Panc1 (cell line): ENCODE results near the gene FLII.

Source experiments
- CTCF ChIP-seq: fragments of 450-650 bp; IDR thresholded peaks from 2 replicates; pipeline ENCODE4 v1.5.1; 2017; ENCODE audit warnings: mild to moderate bottlenecking
- POLR2AphosphoS5 ChIP-seq: IDR thresholded peaks from 2 replicates; pipeline ENCODE4 v1.6.1; 2012; ENCODE audit warnings: mild to moderate bottlenecking, low read depth, low read length, moderate library complexity
- REST ChIP-seq, 2 experiments: IDR thresholded peaks; 2 replicates each; pipeline ENCODE4 v1.6.1; 2011 to 2012; ENCODE audit warnings: low read depth in 2 of 2, control low read depth in 1 of 2, low read length in 1 of 2, mild to moderate bottlenecking in 1 of 2, moderate library complexity in 1 of 2; ENCODE audit not compliant: insufficient read depth in 1 of 2
- SIN3A ChIP-seq: IDR thresholded peaks from 2 replicates; pipeline ENCODE4 v1.6.1; 2012; ENCODE audit warnings: low read depth, mild to moderate bottlenecking, low read length, moderate library complexity, borderline replicate concordance; ENCODE audit not compliant: insufficient read depth
- TCF7L2 ChIP-seq: IDR thresholded peaks from 2 replicates; pipeline ENCODE4 v1.6.1; 2011; ENCODE audit warnings: mild to moderate bottlenecking, low read depth, low read length, inconsistent platforms

DNA sequence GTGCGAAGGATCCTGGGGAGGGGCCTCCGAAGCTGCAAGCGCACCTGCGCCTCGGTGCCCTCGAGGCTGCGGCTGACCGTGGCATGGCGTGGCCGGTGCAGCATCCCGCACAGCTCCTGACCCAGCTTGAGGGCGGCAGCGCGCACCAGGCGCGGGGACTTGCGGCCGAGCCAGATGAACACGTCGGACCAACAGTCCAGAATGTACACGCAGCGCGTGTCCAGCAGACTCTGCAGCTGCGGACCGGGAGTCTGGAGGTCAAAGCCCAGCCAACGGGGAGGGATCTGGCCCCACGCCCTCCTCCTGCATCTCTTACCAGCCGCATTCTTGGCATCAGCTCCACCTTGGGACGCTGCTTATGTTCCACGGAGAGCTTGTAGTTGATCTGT is 10.9 kb downstream of the FLII start:
- TF ChIP-seq CTCF: no peak
- no peak for TF ChIP-seq REST (IDR thresholded peaks at IDR 0.05; ENCODE audit: insufficient read depth in 1 of 2, low read depth in 2 of 2, low read length in 1 of 2)
- no peak for TF ChIP-seq POLR2AphosphoS5
- TF ChIP-seq SIN3A: no peak
- no peak for TF ChIP-seq TCF7L2
